ENCODE results near the gene ATG7.
"Not testable (repeated sequence)": the region's sequence is repeated elsewhere in the genome, so short reads cannot be mapped to it uniquely, and the experiment has no call there.

ATG7 gene

GRCh38 chr3:11595024-11595423 is 322.8 kb downstream of the ATG7 start:
- DNase-seq, result not testable (repeated sequence)

- DNase-seq, result no peak
These were observed 324.2 kb downstream of the ATG7 start for GRCh38 chr3:11596387-11596786.

- DNase-seq, result no peak
These were observed 328.5 kb downstream of the ATG7 start for GRCh38 chr3:11600501-11601282.

GRCh38 chr3:11601446-11602238 is 329.4 kb downstream of the ATG7 start:
- DNase-seq, result no peak

GRCh38 chr3:11602239-11602840 is 330.1 kb downstream of the ATG7 start:
- no peak for DNase-seq

GRCh38 chr3:11602886-11603527 is 330.8 kb downstream of the ATG7 start:
- DNase-seq, result no peak

- no peak for DNase-seq
These were observed 331.4 kb downstream of the ATG7 start for GRCh38 chr3:11603628-11604027.

GRCh38 chr3:11604139-11604892 is 332.1 kb downstream of the ATG7 start:
- no peak for DNase-seq

- no peak for DNase-seq
These were observed 333.2 kb downstream of the ATG7 start for GRCh38 chr3:11605398-11605797.

- DNase-seq, result no peak
These were observed 334.0 kb downstream of the ATG7 start for GRCh38 chr3:11606090-11606784.

- DNase-seq, result no peak
These were observed 334.8 kb downstream of the ATG7 start for GRCh38 chr3:11606865-11607440.
